ENCODE results near the gene UGT1A7.
"Not testable (repeated sequence)": the region's sequence is repeated elsewhere in the genome, so short reads cannot be mapped to it uniquely, and the experiment has no call there.

UGT1A7 gene

DNA sequence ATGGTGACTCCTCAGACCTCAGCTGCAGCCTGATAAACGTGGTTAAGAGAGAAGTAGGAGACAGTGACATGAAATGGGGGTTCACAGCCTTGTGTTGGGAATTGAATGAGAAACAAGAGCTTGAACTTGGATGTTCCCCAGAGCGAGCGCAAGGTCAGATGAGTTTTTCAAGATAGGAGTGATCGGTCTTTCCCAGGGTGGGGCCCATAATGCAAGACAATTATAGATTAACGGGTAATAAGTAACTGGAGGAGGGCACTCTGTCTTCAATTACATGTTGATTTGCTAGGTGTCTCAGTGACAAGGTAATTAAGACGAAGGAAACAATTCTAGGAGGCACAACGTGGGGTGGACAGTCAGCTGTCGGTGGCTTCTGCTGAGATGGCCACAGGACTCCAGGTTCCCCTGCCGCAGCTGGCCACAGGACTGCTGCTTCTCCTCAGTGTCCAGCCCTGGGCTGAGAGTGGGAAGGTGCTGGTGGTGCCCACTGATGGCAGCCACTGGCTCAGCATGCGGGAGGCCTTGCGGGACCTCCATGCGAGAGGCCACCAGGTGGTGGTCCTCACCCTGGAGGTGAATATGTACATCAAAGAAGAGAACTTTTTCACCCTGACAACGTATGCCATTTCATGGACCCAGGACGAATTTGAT lies 31.0 kb downstream of the UGT1A7 start, which contains the start of gene UGT1A5:
Gene UGT1A5 (plus strand): TSS at position 297 of the 651 bp plus-strand sequence. CDS start 85 bp downstream, at position 382.
- no peak for DNase-seq

DNA sequence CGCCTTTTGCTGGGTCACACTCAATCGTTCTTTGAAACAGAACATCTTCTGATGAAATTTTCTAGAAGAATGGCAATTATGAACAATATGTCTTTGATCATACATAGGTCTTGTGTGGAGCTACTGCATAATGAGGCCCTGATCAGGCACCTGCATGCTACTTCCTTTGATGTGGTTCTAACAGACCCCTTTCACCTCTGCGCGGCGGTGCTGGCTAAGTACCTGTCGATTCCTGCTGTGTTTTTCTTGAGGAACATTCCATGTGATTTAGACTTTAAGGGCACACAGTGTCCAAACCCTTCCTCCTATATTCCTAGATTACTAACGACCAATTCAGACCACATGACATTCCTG lies 31.5 kb downstream of the UGT1A7 start:
- DNase-seq, result no peak

DNA sequence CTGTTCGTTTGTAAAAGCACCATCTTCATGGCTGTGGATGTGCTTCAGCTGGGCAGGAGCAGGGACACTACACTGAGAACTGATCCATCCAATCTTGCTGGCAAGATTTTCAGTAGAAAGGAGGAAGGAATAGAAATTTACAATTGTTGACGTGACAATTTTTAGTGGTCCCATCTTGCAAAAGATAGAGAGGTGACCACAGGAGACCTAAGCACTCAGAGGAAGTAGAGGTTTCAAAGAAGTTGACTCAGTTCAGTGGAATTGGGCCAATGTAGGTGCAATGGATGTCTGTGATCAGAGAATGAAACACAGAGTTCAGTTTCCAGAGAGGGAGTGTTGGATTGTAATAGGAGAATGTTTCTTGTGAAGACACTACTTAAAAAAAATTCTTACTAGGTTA lies 32.4 kb downstream of the UGT1A7 start:
- no peak for DNase-seq

DNA sequence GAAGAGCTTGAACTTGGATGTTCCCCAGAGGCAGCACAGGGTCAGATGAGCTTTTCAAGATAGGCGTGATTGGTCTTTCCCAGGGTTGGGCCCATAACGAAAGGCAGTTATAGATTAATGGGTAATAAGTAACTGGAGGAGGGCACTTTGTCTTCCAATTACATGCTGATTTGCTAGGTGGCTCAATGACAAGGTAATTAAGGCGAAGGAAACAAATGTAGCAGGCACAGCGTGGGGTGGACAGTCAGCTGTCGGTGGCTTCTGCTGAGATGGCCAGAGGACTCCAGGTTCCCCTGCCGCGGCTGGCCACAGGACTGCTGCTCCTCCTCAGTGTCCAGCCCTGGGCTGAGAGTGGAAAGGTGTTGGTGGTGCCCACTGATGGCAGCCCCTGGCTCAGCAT lies 36.9 kb downstream of the UGT1A7 start, which contains the start of gene UGT1A4:
Gene UGT1A4 (plus strand): TSS at position 185 of the 400 bp plus-strand sequence. CDS start 85 bp downstream, at position 270.
- no peak for DNase-seq

DNA sequence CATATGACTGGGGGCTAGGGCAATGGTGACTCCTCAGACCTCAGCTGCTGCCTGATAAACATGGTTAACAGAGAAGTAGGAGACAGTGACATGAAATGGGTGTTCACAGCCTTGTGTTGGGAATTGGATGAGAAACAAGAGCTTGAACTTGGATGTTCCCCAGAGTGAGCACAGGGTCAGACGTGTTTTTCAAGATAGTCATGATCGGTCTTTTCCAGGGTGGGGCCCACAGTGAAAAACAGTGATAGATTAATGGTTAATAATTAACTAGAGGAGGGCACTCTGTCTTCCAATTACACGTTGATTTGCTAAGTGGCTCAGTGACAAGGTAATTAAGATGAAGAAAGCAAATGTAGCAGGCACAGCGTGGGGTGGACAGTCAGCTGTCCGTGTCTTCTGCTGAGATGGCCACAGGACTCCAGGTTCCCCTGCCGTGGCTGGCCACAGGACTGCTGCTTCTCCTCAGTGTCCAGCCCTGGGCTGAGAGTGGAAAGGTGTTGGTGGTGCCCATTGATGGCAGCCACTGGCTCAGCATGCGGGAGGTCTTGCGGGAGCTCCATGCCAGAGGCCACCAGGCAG lies 47.1 kb downstream of the UGT1A7 start, which contains the start of gene UGT1A3:
Gene UGT1A3 (plus strand): TSS at position 320 of the 579 bp plus-strand sequence. CDS start 85 bp downstream, at position 405.
- no peak for DNase-seq

DNA sequence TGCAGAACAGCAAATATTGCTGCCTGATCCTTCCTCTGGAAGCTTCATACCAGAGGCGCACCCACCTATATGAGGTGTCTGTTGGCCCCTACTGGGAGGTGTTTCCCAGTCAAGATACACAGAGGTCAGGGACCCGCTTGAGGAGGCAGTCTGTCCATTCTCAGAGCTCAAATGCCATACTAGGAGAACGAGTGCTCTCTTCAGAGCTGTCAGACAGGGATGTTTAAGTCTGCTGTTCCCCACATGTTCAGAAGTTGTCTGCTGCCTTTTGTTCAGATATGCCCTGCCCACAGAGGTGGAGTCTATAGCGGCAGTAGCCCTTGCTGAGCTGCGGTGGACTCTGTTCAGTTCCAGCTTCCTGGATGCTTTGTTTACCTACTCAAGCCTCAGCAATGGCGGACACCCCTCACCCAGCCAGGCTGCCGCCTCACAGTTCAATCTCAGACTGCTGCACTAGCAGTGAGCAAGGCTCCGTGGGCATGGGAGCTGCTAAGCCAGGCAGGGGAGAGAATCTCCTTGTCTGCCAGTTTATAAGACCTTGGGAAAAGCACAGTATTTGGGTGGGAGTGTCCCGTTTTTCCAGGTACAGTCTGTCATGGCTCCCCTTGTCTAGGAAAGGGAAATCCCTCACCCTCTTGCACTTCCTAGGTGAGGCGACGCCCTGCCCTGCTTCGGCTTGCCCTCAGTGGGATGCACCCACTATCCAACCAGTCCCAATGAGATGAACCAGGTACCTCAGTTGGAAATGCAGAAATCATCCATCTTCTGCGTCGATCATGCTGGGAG lies 55.4 kb downstream of the UGT1A7 start:
- DNase-seq, result not testable (repeated sequence)

DNA sequence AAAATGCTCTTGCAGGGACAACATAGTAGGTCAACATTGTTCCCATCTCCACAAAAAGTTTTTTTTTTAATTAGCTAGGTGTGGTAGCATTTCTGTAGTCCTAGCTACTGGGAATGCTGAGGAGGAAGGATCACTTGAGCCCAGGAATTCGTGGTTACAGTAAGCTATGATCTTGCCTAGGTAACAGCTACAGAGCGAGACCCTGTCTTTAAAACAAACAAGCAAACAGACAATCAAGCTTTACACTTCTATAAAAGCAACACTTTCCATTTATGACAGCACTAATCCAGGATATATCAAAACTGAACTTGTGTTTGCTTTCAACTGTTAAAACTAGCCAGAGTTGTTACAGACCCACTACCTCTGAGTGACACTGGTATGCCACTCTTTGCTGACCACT lies 59.2 kb downstream of the UGT1A7 start:
- no peak for DNase-seq

DNA sequence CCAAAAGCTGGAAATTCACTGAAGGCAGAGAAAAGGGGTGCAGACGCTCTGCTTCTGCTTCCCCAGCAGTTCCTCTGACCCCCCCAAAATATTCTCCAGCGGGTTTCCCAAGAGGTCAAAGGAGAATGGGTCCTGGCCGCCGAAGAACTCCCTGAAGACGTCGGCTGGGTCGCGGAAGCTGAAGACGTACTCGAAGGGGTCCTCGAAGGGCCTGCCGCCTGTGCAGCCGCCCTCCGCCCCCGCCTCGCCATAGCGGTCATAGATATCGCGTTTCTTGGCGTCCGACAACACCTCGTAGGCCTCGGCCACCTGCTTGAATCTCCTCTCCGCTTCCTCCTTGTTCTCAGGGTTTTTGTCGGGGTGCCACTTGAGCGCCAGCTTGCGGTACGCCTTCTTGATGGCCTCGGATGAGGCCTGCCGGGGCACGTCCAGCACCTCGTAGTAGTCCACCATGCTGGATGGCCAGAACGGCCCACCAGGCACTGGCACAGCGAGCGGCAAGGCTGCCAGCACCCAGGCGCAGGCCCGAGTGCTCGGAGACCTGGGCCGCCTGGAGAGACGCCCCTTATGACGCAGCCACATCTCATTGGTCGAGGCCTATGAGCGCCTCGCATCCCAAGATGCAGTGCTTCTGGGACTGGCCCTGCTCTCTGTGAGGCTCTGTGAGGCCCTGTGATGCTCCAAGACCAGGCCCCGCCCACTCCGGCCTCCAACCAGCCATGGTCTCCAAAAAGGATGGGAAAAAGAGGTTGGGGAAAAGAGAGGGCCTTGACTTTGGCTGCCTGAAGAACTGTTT lies 62.0 kb downstream of the UGT1A7 start:
- DNase-seq, result no peak

DNA sequence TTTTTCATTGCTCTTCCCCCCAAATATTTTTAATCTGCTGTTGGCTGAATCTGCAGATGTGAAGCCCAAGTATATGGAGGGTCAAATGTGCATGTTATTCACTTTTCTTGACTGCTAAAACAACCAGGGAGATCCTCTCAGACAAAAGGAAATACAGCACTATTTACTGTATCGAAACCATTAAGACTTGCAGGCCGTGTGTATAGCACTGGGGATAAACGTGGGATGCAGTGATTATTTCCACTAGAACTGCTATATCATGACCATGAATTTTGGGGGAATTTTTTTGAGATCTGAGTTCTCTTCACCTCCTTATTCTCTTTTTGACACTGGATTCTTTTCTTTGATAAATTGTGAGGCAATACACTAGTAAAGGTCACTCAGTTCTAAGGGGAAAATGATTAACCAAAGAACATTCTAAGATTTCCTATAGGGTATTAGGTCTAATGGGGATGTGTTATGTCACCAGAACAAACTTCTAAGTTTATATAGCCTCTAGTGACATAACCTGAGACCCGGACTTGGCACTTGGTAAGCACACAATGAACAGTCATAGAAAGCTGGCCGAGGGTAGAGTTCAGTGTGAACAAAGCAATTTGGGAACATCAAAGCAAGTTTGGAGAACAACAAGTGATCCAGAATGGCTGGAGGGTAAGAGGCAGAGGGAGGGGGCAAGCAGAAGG lies 63.5 kb downstream of the UGT1A7 start:
- no peak for DNase-seq

DNA sequence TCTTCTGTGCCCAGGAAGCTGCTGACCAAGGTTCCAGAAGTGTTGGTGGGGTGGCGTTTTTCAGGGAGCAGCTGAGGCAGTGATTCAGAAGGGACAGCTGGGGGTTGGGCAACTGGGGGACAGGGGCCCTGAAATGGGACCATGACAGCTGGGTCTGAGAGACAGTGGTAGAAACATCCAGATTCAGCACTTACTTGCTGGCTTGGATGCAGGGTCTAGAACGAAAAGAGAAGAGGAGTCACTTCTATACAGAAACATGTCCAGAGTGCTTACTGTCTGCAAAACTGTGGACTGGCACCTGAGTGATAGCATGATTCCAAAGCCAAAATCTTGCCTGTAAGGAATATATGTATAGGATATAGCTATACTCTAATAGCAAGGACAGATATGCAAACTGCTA lies 64.1 kb downstream of the UGT1A7 start:
- DNase-seq, result not testable (repeated sequence)

DNA sequence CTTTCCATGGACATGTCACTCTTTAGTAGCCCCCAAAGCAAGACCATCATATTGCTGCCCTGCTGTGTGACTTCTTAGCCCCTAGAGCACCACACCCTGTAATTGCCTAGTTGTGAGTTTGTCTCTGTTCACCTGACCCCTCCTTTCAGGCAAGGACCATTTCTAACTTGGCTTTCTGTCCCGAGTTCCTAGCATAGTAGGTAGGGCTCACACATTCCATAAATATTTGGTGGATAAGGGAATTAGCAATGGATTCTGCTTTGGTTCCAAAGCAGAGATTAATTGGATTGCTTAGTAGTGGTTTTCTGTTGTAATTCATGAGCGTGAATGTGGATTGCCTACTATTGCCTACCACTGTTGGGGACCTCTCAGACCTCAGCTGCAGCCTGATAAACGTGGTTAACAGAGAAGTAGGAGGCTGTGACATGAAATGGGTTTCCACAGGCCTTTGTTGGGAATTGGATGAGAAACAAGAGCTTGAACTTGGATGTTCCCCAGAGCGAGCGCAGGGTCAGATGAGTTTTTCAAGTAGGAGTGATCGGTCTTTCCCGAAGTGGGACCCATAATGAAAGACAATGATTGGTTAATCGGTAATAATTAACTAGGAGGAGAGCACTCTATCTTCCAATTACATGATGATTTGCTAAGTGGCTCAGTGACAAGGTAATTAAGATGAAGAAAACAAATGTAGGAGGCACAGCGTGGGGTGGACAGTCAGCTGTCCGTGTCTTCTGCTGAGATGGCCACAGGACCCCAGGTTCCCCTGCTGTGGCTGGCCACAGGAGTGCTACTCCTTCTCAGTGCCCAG lies 65.0 kb downstream of the UGT1A7 start:
- DNase-seq, result no peak

DNA sequence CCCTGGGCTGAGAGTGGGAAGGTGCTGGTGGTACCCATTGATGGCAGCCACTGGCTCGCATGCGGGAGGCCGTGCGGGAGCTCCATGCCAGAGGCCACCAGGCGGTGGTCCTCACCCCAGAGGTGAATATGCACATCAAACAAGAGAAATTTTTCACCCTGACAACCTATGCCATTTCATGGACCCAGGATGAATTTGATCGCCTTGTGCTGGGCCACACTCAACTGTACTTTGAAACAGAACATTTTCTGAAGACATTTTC lies 65.5 kb downstream of the UGT1A7 start:
- no peak for DNase-seq

DNA sequence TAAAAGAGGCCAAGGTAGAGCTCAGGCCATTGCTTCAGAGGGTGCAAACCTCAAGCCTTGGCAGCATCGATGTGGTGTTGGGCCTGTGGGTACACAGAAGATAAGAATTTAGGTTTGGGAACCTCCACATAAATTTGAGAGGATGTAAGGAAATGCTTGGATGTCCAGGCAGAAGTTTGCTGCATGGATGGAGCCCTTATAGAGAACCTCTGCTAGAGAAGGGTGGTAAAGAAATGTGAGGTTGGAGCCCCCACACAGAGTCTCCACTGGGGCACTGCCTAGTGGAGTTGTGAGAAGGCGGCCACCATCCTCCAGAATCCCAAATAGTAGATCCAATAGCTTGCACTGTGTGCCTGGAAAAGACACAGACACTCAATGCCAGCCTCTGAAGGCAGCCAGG lies 69.0 kb downstream of the UGT1A7 start:
- not testable (repeated sequence) for DNase-seq

DNA sequence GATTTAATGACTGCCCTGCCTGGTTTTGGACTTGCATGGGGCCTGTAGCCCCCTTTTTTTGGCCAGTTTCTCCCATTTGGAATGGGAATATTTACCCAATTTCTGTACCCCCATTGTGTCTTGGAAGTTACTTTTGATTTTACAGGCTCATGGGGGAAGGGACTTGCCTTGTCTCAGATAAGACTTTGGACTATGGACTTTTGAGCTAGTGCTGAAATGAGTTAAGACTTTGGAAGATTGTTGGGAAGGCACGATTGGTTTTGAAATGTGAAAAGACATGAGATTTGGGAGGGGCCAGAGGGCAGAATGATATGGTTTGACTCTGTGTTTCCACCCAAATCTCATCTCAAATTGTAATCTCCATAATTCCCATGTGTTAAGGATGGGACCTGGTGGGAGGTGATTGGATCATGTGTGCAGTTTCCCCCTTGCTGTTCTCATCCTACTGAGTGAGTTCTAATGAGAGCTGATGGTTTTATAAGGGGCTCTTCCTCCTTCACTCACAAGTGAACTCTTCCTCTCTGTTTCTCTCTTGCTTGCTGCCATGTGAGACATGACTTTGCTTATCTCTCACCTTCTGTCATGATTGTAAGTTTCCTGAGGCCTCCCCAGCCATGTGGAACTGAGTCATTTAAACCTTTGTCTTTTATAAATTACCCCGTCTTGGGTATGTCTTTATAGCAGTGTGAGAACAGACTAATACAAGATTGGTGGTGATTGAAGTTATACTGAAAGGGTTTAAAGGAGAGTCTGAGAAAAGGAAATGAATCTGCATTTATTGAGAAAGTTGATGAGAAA lies 69.7 kb downstream of the UGT1A7 start:
- not testable (repeated sequence) for DNase-seq

DNA sequence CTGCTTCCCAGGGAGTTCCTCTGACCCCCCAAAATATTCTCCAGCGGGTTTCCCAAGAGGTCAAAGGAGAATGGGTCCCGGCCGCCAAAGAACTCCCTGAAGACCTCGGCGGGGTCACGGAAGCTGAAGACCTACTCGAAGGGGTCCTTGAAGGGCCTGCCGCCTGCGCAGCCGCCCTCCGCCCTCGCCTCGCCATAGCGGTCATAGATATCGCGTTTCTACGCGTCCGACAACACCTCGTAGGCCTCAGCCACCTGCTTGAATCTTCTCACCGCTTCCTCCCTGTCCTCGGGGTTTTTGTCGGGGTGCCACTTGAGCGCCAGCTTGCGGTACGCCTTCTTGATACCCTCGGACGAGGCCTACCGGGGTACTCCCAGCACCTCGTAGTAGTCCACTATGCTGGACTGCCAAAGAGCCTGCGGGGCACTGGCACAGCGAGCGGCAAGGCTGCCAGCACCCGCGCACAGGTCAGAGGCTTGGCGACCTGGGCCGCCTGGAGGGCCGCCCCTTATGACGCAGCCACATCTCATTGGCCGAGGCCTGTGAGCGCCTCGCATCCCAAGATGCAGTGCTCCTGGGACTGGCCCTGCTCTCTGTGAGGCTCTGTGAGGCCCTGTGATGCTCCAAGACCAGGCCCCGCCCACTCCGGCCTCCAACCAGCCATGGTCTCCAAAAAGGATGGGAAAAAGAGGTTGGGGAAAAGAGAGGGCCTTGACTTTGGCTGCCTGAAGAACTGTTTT lies 73.3 kb downstream of the UGT1A7 start:
- no peak for DNase-seq

DNA sequence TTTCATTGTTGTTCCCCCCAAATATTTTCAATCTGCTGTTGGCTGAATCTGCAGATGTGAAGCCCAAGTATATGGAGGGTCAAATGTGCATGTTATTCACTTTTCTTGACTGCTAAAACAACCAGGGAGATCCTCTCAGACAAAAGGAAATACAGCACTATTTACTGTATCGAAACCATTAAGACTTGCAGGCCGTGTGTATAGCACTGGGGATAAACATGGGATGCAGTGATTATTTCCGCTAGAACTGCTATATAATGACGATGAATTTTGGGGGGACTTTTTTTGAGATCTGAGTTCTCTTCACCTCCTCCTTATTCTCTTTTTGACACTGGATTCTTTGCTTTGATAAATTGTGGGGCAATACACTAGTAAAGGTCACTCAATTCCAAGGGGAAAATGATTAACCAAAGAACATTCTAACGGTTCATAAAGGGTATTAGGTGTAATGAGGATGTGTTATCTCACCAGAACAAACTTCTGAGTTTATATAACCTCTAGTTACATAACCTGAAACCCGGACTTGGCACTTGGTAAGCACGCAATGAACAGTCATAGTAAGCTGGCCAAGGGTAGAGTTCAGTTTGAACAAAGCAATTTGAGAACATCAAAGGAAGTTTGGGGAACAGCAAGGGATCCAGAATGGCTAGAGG lies 74.9 kb downstream of the UGT1A7 start:
- no peak for DNase-seq

DNA sequence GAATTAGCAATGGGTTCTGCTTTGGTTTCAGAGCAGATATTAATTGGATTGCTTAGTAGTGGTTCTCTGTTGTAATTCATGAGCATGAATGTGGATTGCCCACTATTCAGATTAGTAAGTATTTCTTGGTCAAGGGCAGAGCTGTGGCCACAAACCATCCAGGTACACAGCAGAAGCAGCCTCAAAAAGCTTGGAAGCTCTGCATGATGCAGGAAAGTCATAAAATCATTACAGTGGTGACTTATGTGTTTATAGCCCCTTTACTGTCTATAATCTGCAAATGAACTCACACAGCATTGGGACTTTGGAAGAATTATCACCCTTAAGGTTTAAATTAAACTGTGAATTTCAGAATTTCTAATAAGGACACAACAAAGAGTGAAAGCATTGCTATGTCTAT lies 76.4 kb downstream of the UGT1A7 start:
- DNase-seq, result no peak

DNA sequence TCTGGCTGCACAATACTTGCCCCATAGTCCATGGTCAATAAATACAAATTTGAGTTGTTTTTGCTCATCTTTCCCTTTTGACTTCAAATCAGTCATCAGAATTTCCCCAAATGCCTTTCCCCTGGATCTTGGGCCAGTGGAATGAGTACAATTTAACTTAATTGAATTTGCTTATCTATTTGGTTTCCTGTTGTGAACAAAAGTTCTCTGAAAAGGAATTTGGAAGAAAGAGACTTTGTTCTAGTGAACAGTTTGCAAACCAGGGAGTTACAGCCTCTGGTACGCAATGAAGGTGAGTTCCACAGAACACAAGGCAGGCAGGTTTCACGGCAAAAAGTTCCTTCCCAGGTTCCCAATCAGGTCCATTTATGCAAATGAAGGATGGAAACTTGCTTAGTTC lies 77.1 kb downstream of the UGT1A7 start:
- no peak for DNase-seq

Measured in anterior cingulate cortex (tissue), 58 donors.